GM23338 (cell line): Measurements from ENCODE around the gene FBXL4. TPM values are rescaled to one million over a fixed set of nuclear protein-coding genes. Genes with fewer than 3 reads are reported as not detected.

ENCODE experiments used
- ATAC-seq: fragments of 200-7000 bp; cut with Tn5 transposase; 3 replicates; pipeline ENCODE4 v1.9.1; 2020
- DNase-seq: peaks from one replicate; pipeline ENCODE4 v3.0.0-alpha.2; 2015; ENCODE audit warnings: low spot score
- H2AFZ ChIP-seq: fragments of 200-600 bp; sonication (generic); 2 replicates; pipeline ENCODE4 v1.8.0; 2016; ENCODE audit warnings: antibody characterized with exemption, mild to moderate bottlenecking, moderate library complexity
- H3F3A ChIP-seq: fragments of 200-600 bp; sonication (generic); replicated peaks from 2 replicates; pipeline ENCODE4 v1.8.0; 2017; ENCODE audit warnings: antibody characterized with exemption, mixed run types, low read depth
- H3K27ac ChIP-seq: fragments of 200-600 bp; sonication (generic); 2 replicates; pipeline ENCODE4 v1.6.1; 2016; ENCODE audit warnings: low read depth
- H3K27me3 ChIP-seq: fragments of 200-600 bp; sonication (generic); 2 replicates; pipeline ENCODE4 v1.8.0; 2016; ENCODE audit warnings: mild to moderate bottlenecking, mixed run types, moderate library complexity; ENCODE audit not compliant: insufficient read depth
- H3K36me3 ChIP-seq: fragments of 200-600 bp; sonication (generic); 2 replicates; pipeline ENCODE4 v1.8.0; 2016; ENCODE audit warnings: mild to moderate bottlenecking; ENCODE audit not compliant: insufficient read depth
- H3K4me1 ChIP-seq: fragments of 200-600 bp; sonication (generic); 2 replicates; pipeline ENCODE4 v1.8.0; 2016; ENCODE audit warnings: mild to moderate bottlenecking, moderate library complexity; ENCODE audit not compliant: insufficient read depth
- H3K4me2 ChIP-seq: fragments of 200-600 bp; sonication (generic); 2 replicates; pipeline ENCODE4 v1.7.1; 2017; ENCODE audit warnings: mixed run types
- H3K4me3 ChIP-seq: fragments of 200-600 bp; sonication (generic); 2 replicates; pipeline ENCODE4 v1.6.1; 2016; ENCODE audit warnings: mixed run types
- H3K79me2 ChIP-seq: fragments of 200-600 bp; sonication (generic); replicated peaks from 2 replicates; pipeline ENCODE4 v1.8.0; 2017; ENCODE audit warnings: mild to moderate bottlenecking; ENCODE audit not compliant: insufficient read depth
- H3K9me2 ChIP-seq: fragments of 200-600 bp; sonication (generic); 2 replicates; pipeline ENCODE4 v1.8.0; 2017; ENCODE audit not compliant: insufficient read depth
- H4K20me1 ChIP-seq: fragments of 200-600 bp; sonication (generic); replicated peaks from 2 replicates; pipeline ENCODE4 v1.8.0; 2017; ENCODE audit warnings: mild to moderate bottlenecking; ENCODE audit not compliant: insufficient read depth
- H3K27ac Mint-ChIP-seq: 2 replicates; pipeline ENCODE4 v1.8.0; 2020; ENCODE audit warnings: inconsistent platforms, mild to moderate bottlenecking, moderate library complexity, mixed read lengths
- H3K27me3 Mint-ChIP-seq: 3 replicates; pipeline ENCODE4 v1.8.0; 2022; ENCODE audit warnings: low read depth, mild to moderate bottlenecking, moderate library complexity, mixed read lengths, inconsistent platforms; ENCODE audit not compliant: insufficient read depth, poor library complexity
- H3K36me3 Mint-ChIP-seq: 3 replicates; pipeline ENCODE4 v1.8.0; 2021; ENCODE audit warnings: low read depth, mild to moderate bottlenecking, inconsistent platforms, moderate library complexity, mixed read lengths
- H3K4me1 Mint-ChIP-seq: 3 replicates; pipeline ENCODE4 v1.8.0; 2020; ENCODE audit warnings: mild to moderate bottlenecking, inconsistent platforms, mixed read lengths
- H3K4me3 Mint-ChIP-seq: 3 replicates; pipeline ENCODE4 v1.8.0; 2021; ENCODE audit warnings: moderate library complexity, mild to moderate bottlenecking, inconsistent platforms, mixed read lengths
- H3K9me3 Mint-ChIP-seq: 3 replicates; pipeline ENCODE4 v1.8.0; 2020; ENCODE audit warnings: moderate library complexity, mild to moderate bottlenecking, inconsistent platforms, mixed read lengths
- CREB1 ChIP-seq: fragments of 250-450 bp; sonication (Bioruptor Pico); IDR thresholded peaks from 2 replicates; pipeline ENCODE4 v1.5.0; 2020; ENCODE audit warnings: low read depth, mild to moderate bottlenecking, moderate library complexity
- CTCF ChIP-seq, 2 experiments: fragments of 200-600 bp in 1 of 2; sonication (generic) in 1 of 2; conservative IDR thresholded peaks; 2 replicates each; pipeline versions ENCODE4 v1.5.1 to v1.6.1; 2016 to 2017; ENCODE audit warnings: antibody characterized with exemption in 2 of 2, low read depth in 2 of 2, mild to moderate bottlenecking in 2 of 2, moderate library complexity in 1 of 2
- ETS1 ChIP-seq: IDR thresholded peaks from 2 replicates; pipeline ENCODE4 v1.6.1; 2016; ENCODE audit warnings: antibody characterized with exemption
- EZH2 ChIP-seq: fragments of 200-600 bp; sonication (generic); IDR thresholded peaks from one replicate; pipeline ENCODE4 v1.8.0; 2017; ENCODE audit warnings: antibody characterized with exemption, mild to moderate bottlenecking, low read depth; ENCODE audit not compliant: unreplicated experiment
- EZH2phosphoT487 ChIP-seq: fragments of 200-600 bp; sonication (generic); IDR thresholded peaks from one replicate; pipeline ENCODE4 v1.8.1; 2018; ENCODE audit warnings: antibody characterized with exemption; ENCODE audit not compliant: unreplicated experiment
- JUNB ChIP-seq: IDR thresholded peaks from one replicate; pipeline ENCODE4 v1.6.1; 2016; ENCODE audit warnings: antibody characterized with exemption; ENCODE audit not compliant: unreplicated experiment
- NANOG ChIP-seq: IDR thresholded peaks from 2 replicates; pipeline ENCODE4 v1.6.1; 2016; ENCODE audit warnings: antibody characterized with exemption, borderline replicate concordance
- POLR2AphosphoS5 ChIP-seq: IDR thresholded peaks from 2 replicates; pipeline ENCODE4 v1.6.1; 2016; ENCODE audit warnings: antibody characterized with exemption, low read depth
- REST ChIP-seq: IDR thresholded peaks from one replicate; pipeline ENCODE4 v1.6.1; 2018; ENCODE audit warnings: antibody characterized with exemption; ENCODE audit not compliant: unreplicated experiment
- STAT1 ChIP-seq: IDR thresholded peaks from one replicate; pipeline ENCODE4 v1.6.1; 2016; ENCODE audit warnings: antibody characterized with exemption; ENCODE audit not compliant: unreplicated experiment
- ZNF114 ChIP-seq: fragments of 250-450 bp; sonication (Bioruptor Pico); IDR thresholded peaks from 2 replicates; pipeline ENCODE4 v1.5.0; 2020; ENCODE audit warnings: mild to moderate bottlenecking, moderate library complexity
- ZNF331 ChIP-seq: fragments of 250-450 bp; sonication (Bioruptor Pico); IDR thresholded peaks from 2 replicates; pipeline ENCODE4 v1.5.0; 2020; ENCODE audit warnings: low read depth, mild to moderate bottlenecking, moderate library complexity
- ZNF462 ChIP-seq: fragments of 250-450 bp; sonication (Bioruptor Pico); IDR thresholded peaks from 2 replicates; pipeline ENCODE4 v1.5.0; 2020; ENCODE audit warnings: mild to moderate bottlenecking, moderate library complexity
- polyA plus RNA-seq: library from polyadenylated mRNA; unstranded; fragments of >200 nt; fragmentation: Nextera tagmentation; extraction: Ambion mirVana; gene quantifications from 2 replicates; pipeline ENCODE4 v1.2.1, GENCODE V29; 2016
- total RNA-seq: library from RNA; depleted of rRNA; stranded (reverse); fragments of >200 nt; shearing (Covaris generic); gene quantifications from 2 replicates; pipeline ENCODE4 v1.2.3, GENCODE V29; 2014

FBXL4 gene
- total and polyA plus RNA-seq, 2 experiments from 2014 or later = 8.5 to 23.4 TPM

- no peaks in the 10 kb centered on the region for H3K9me2 ChIP-seq
- no peaks in the 10 kb centered on the region for H4K20me1 ChIP-seq
- H2AFZ ChIP-seq = no peak overlapping the region
- H3K4me2 ChIP-seq = no peak overlapping the region
- no peaks in the 10 kb centered on the region for H3K27me3 ChIP-seq
- ATAC-seq = no peak
- Mint-ChIP-seq H3K27ac (no peak overlapping the region), H3K36me3 (peaks cover 24% of the 10 kb centered on the region), H3K4me1 (no peaks in the 10 kb centered on the region; the same call in 2 of the 3 replicates), H3K4me3 (no peak overlapping the region), H3K9me3 (peaks cover 6% of the 10 kb centered on the region), H3K27me3 (no peaks in the 10 kb centered on the region)
- no peak overlapping the region for H3K4me3 ChIP-seq
- H3F3A ChIP-seq = no peaks in the 10 kb centered on the region
- no peaks in the 10 kb centered on the region for H3K4me1 ChIP-seq
- DNase-seq = no peak
- H3K79me2 ChIP-seq = no peaks in the 10 kb centered on the region
- no peak for TF ChIP-seq CTCF (conservative IDR thresholded peaks at IDR 0.05; ENCODE audit: low read depth in 2 of 2)
- no peak for TF ChIP-seq JUNB
- TF ChIP-seq ZNF331 (CRISPR knock-in tag) = no peak
- TF ChIP-seq ETS1 = no peak
- no peak for TF ChIP-seq ZNF462 (CRISPR knock-in tag)
- TF ChIP-seq EZH2 = no peak
- no peak for TF ChIP-seq STAT1
- TF ChIP-seq ZNF114 = no peak
- TF ChIP-seq POLR2AphosphoS5 = no peak
- TF ChIP-seq CREB1 (CRISPR knock-in tag) = no peak
- no peak for TF ChIP-seq EZH2phosphoT487
- TF ChIP-seq REST = no peak
- no peak for TF ChIP-seq NANOG
- H3K27ac ChIP-seq = no peak overlapping the region
- peaks cover 6% of the 10 kb centered on the region; the same call in 1 of the 2 replicates for H3K36me3 ChIP-seq
Measured at GRCh38 chr6:98894810-98895209, 52.9 kb downstream of the FBXL4 start.
